ENCODE measurements around the gene HDGF. TPM values are rescaled to one million over a fixed set of nuclear protein-coding genes. Genes with fewer than 3 reads are reported as not detected.

Gene HDGF
- total RNA-seq, 1 experiment from 2014 or later: 498 TPM

DNA sequence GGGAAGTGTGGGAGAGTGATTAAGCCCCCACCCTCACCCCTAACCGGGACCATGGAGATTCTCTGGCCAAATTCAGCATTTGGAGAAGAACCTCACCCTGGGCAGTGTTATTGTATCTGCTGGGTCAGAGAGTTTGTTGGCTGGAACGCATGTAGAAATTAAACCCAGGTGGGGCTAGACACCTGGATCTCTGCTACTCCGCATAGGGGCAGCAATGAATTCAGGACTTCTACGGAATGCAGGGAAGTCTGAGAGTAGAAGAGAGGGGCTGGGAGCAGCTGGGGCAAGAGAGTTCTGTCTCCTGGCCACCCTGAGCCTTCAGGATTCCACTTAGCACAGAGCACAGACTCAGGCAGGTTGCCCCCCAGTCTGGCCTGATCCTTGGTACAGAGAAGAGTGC lies 42.4 kb downstream of the HDGF start:
- no peak for DNase-seq
- Histone ChIP-seq H3K79me2 (ENCODE audit: low read depth) (peaks cover 7% of the 10 kb centered on the region), H3K27me3 (ENCODE audit: insufficient read depth, low read depth) (no peaks in the 10 kb centered on the region), H3K27ac (no peak overlapping the region), H3K9me2 (ENCODE audit: insufficient read depth) (no peaks in the 10 kb centered on the region), H3K4me1 (replicated peaks; ENCODE audit: insufficient read depth) (peaks cover 64% of the 10 kb centered on the region), H3K36me3 (ENCODE audit: low read depth) (no peaks in the 10 kb centered on the region), H3K4me3 (no peak overlapping the region), H3K9me3 (ENCODE audit: insufficient read depth, low read depth) (no peaks in the 10 kb centered on the region), H3F3A (ENCODE audit: insufficient read depth, low read depth) (peaks cover 38% of the 10 kb centered on the region), H3K4me2 (0 out of 2 replicates have a peak overlapping the region, but pooled peaks have one; percentile 27), H4K20me1 (ENCODE audit: insufficient read depth) (no peaks in the 10 kb centered on the region), H2AFZ (no peak overlapping the region)
- ChIA-PET CTCF (interaction anchor here (3.8 to 8.4 kb wide), 2 partner anchors 17 to 19 kb away, joined by 21 to 109 read pairs; no protein-coding TSS in a partner anchor), POLR2A (ENCODE audit: unreplicated experiment) (interaction anchor here (0.6 kb wide), 1 partner anchor 44 kb away, joined by 4 read pairs; no protein-coding TSS in a partner anchor)
- BruUV-seq (replicated peaks): no TSS peak
- no peak for TF ChIP-seq EZH2 (IDR thresholded peaks at IDR 0.05; ENCODE audit: low read depth)
- TF ChIP-seq, protein P1, sequence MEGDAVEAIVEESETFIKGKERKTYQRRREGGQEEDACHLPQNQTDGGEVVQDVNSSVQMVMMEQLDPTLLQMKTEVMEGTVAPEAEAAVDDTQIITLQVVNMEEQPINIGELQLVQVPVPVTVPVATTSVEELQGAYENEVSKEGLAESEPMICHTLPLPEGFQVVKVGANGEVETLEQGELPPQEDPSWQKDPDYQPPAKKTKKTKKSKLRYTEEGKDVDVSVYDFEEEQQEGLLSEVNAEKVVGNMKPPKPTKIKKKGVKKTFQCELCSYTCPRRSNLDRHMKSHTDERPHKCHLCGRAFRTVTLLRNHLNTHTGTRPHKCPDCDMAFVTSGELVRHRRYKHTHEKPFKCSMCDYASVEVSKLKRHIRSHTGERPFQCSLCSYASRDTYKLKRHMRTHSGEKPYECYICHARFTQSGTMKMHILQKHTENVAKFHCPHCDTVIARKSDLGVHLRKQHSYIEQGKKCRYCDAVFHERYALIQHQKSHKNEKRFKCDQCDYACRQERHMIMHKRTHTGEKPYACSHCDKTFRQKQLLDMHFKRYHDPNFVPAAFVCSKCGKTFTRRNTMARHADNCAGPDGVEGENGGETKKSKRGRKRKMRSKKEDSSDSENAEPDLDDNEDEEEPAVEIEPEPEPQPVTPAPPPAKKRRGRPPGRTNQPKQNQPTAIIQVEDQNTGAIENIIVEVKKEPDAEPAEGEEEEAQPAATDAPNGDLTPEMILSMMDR (conservative IDR thresholded peaks at IDR 0.05): no peak
- intact Hi-C loops (cut with micrococcal nuclease; ENCODE audit: unreplicated experiment): no loop called here

DNA sequence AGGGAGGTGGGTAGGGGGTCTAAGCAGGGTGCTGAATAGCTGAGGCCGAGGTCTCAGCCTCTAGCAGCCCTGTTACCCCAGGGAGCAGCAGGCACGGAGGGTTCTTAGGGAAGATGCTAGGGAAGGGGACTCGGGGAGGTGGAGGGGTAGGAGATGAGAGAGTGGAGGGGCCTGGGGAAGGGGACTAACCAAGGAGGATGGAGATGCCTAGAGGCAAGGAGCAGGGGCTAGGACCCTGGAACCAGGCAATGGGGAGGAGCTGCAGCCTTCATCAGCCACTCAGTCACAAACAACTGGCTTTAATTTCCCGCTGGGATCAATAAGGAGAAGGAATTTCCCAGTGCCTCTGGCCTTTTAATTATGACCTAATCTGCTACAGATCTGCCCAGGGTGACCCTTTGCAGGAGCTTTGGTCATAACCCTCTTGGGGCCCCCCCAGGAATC lies 43.2 kb downstream of the HDGF start:
- no peaks in the 10 kb centered on the region for H3K9me3 ChIP-seq (ENCODE audit: insufficient read depth, low read depth)
- H2AFZ ChIP-seq: no peak overlapping the region
- H3K4me1 ChIP-seq (replicated peaks; ENCODE audit: insufficient read depth): peaks cover 64% of the 10 kb centered on the region
- H3K9me2 ChIP-seq (ENCODE audit: insufficient read depth): no peaks in the 10 kb centered on the region
- TF ChIP-seq, protein P1 (conservative IDR thresholded peaks at IDR 0.05): no peak
- TF ChIP-seq EZH2 (IDR thresholded peaks at IDR 0.05; ENCODE audit: low read depth): no peak
- ChIA-PET POLR2A (ENCODE audit: unreplicated experiment) (no interaction called here), CTCF (interaction anchor here (3.8 to 8.4 kb wide), 2 partner anchors 18 kb away, joined by 21 to 109 read pairs; no protein-coding TSS in a partner anchor)
- no peaks in the 10 kb centered on the region for H3K36me3 ChIP-seq (ENCODE audit: low read depth)
- H3K4me2 ChIP-seq: no peak overlapping the region
- BruUV-seq (replicated peaks): no TSS peak
- H3F3A ChIP-seq (ENCODE audit: insufficient read depth, low read depth): peaks cover 31% of the 10 kb centered on the region
- H3K27ac ChIP-seq: no peak overlapping the region
- intact Hi-C loops (cut with micrococcal nuclease; ENCODE audit: unreplicated experiment): no loop called here
- no peaks in the 10 kb centered on the region for H4K20me1 ChIP-seq (ENCODE audit: insufficient read depth)
- H3K79me2 ChIP-seq (ENCODE audit: low read depth): peaks cover 15% of the 10 kb centered on the region
- no peaks in the 10 kb centered on the region for H3K27me3 ChIP-seq (ENCODE audit: insufficient read depth, low read depth)
- no peak for DNase-seq
- no peak overlapping the region for H3K4me3 ChIP-seq

DNA sequence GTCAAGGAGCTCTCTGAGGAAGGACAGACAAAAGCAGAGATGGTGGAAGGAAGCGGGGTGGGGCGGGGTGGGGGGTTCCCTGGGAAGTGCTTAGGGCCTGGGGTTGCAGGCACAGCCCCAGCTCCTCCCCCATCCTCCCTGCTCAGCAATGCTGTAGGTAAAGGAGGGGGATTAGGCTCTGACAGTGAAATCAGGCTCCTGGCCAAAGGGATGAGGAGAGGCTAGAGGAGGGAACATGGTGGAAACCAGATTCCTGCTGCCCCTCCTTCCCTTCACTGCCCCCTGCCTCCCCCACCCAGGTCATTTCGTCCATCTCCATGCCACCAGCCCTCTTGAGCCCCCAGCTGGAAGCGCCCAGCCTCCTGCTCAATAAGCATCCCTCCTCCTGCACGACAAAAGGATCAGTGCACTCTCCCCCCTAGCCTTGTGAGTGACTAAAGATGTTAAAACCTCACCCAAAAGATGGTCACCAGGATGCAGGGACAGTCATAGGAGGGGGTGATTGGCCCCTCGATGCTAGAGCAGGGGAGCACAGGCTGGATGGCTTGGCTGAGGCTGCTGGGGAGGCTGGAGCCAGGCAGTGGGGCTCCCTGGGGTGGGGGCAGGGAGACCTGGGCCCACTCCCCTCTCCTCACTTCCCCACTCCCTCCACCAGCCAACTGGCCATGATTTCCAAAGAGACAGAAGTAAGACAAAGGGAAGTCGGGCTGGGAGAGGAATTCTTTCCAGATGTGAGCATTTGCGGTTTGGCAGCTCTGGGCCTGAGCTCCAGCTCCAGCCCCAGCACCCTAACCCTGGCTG lies 43.9 kb downstream of the HDGF start:
- Histone ChIP-seq H3F3A (ENCODE audit: insufficient read depth, low read depth) (peaks cover 25% of the 10 kb centered on the region), H3K79me2 (ENCODE audit: low read depth) (peaks cover 21% of the 10 kb centered on the region), H3K27ac (no peak overlapping the region), H3K27me3 (ENCODE audit: insufficient read depth, low read depth) (no peaks in the 10 kb centered on the region), H3K36me3 (ENCODE audit: low read depth) (no peaks in the 10 kb centered on the region), H3K4me2 (no peak overlapping the region), H3K4me1 (replicated peaks; ENCODE audit: insufficient read depth) (peaks cover 63% of the 10 kb centered on the region), H3K4me3 (no peak overlapping the region), H3K9me3 (ENCODE audit: insufficient read depth, low read depth) (no peaks in the 10 kb centered on the region), H4K20me1 (ENCODE audit: insufficient read depth) (no peaks in the 10 kb centered on the region), H2AFZ (no peak overlapping the region), H3K9me2 (ENCODE audit: insufficient read depth) (no peaks in the 10 kb centered on the region)
- POLR2A ChIA-PET (ENCODE audit: unreplicated experiment): interaction anchor here (0.7 kb wide), 1 partner anchor 14 kb away, joined by 11 read pairs; no protein-coding TSS in a partner anchor
- DNase-seq: no peak
- BruUV-seq (replicated peaks): no TSS peak
- TF ChIP-seq EZH2 (IDR thresholded peaks at IDR 0.05; ENCODE audit: low read depth): no peak
- TF ChIP-seq, protein P1 (conservative IDR thresholded peaks at IDR 0.05): no peak
- intact Hi-C loops (cut with micrococcal nuclease; ENCODE audit: unreplicated experiment): no loop called here
- CTCF ChIA-PET: interaction anchor here (3.8 to 8.4 kb wide), 2 partner anchors 17 to 18 kb away, joined by 21 to 109 read pairs; no protein-coding TSS in a partner anchor

Measured in PC-9 (cell line).